Fibroblast of villous mesenchyme (primary cell): ENCODE results near the gene UBXN6. TPM values are rescaled to one million over a fixed set of nuclear protein-coding genes. Genes with fewer than 3 reads are reported as not detected.

Experiments used
- DNase-seq: peaks from one replicate; pipeline ENCODE4 v3.0.0-alpha.2; 2010; ENCODE audit warnings: low read depth
- H3K4me3 ChIP-seq: 2 replicates; pipeline ENCODE4 v1.5.1; 2011; ENCODE audit warnings: low read depth, mild to moderate bottlenecking, low read length
- CTCF ChIP-seq: IDR thresholded peaks from 2 replicates; pipeline ENCODE4 v1.5.1; 2012; ENCODE audit warnings: low read depth, mild to moderate bottlenecking, low read length; ENCODE audit not compliant: insufficient read depth
- total RNA-seq: library from RNA; depleted of rRNA; stranded (reverse); fragments of >200 nt; gene quantifications from 2 replicates; pipeline ENCODE4 v1.2.3, GENCODE V29; 2012

Gene UBXN6
- total RNA-seq, 1 donor: 104 TPM

GRCh38 chr19:4472174-4472974 lies 14.8 kb upstream of the UBXN6 start, which contains the start of gene HDGFL2:
Gene HDGFL2 (plus strand): TSS chr19:4472297. CDS start chr19:4472351, 54 bp downstream.
- peak within 1 kb of the TSS; percentile 91 for H3K4me3 ChIP-seq
- no peak for TF ChIP-seq CTCF
- DNase-seq: no peak

- DNase-seq: peak; percentile 100
- TF ChIP-seq CTCF: no peak
- peak overlapping the region; percentile 69 for H3K4me3 ChIP-seq
These were observed 14.0 kb upstream of the UBXN6 start for GRCh38 chr19:4471403-4472173.

GRCh38 chr19:4467835-4468234 lies 10.2 kb upstream of the UBXN6 start:
- TF ChIP-seq CTCF: no peak
- H3K4me3 ChIP-seq: no peak overlapping the region
- DNase-seq: no peak

GRCh38 chr19:4464815-4465581 lies 7.4 kb upstream of the UBXN6 start:
- no peak for TF ChIP-seq CTCF
- H3K4me3 ChIP-seq: no peak overlapping the region
- no peak for DNase-seq

GRCh38 chr19:4456843-4457653 lies 546 bp downstream of the UBXN6 start:
- TF ChIP-seq CTCF: no peak
- DNase-seq: peak; percentile 84
- H3K4me3 ChIP-seq: peak overlapping the region; percentile 72

- no peak for TF ChIP-seq CTCF
- H3K4me3 ChIP-seq: peak overlapping the region; percentile 72
- DNase-seq: peak; percentile 83
These were observed 1.1 kb downstream of the UBXN6 start for GRCh38 chr19:4456476-4456842.
